Activated CD8-positive, alpha-beta memory T cell treated with anti-CD3 and anti-CD28 coated beads for 48 hours (primary cell): ENCODE results near the gene SLC25A38.

Experiments used
- DNase-seq, 3 experiments: peaks; one replicate each; pipeline ENCODE4 v3.0.0-alpha.2; 2020; ENCODE audit warnings: low read depth in 2 of 3, low spot score in 2 of 3

The SLC25A38 gene

DNA sequence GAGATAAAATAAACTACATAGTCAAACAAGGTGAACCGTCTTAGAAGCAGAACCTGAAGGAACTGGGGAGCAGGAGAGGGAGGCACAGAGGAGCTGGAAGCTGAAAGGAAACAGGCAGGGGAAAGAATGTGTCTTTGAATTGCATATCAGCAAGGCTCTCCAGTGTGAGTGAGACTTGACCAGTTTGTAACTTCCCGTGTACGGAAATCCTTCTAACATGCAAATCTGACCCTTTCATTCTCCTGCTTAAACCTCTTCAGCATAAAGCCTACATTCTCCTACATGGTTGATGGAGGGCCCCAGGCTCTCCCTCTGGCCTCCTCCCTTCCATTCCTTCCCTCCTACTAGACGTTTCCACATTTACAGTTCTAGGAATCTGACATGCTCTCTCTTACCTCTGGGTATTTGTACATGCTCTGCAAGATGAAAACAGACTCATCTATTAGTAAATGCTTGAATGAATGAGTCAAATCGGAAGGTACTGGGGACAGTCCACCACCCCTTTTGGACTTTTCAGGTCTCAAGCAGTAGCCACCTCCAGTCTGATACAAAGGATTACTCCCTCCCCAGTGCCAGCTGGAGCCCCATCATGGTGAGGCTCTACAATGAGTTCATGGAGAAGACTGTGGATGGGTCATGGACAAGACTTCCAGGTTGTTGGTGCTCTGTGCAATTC, 6.1 kb upstream of the SLC25A38 start:
- no peak for DNase-seq

DNA sequence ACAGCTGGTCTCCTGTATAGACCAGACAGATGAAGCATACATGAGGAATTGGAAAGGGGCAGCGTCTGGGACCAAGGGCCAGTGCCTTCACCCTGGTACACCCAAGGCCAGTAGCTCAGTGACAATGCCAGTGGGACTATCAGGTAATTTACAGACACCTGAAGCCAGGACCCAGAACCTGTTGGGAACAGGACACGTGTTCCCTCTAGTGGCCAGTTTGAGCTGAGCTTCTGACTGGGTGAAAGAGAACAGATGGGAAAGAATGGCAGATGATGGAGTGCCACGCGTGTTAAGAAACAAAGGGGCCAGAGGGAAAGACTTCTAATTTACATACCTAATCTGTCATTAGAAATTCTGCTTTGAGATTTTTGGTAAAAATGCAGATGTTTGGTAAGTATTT, 5.1 kb upstream of the SLC25A38 start:
- no peak for DNase-seq

DNA sequence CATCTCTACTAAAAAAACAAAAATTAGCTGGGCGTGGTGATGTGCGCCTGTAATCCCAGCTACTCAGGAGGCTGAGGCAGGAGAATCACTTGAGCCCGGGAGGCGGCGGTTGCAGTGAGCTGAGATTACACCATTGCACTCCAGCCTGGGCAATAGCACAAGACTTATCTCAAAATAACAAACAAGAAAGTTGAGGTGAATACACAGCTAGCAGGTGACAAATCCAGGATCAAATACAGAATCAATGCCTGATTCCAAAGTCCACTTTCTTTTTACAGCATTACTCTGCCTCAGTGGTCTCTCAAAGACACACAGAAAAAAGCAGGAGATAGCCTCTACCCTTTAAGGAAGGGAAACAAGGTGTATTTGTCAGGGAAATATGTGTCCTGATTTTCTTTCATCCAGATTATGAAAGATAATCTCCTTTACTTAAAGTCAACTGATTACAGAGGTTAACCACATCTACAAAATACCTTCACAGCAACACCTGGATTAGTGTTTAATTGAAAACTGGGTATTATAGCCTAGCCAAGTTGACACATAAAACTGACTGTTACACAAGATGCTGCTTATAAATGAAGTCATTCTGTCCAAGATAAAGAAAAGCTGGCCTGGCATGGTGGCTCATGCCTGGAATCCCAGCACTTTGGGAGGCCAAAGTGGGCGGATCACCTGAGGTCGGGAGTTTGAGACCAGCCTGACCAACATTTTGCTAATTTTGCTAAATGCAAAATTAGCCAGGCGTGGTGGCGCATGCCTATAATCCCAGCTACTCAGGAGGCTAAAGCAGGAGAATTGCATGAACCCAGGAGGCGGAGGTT, 4.0 kb upstream of the SLC25A38 start:
- no peak for DNase-seq

DNA sequence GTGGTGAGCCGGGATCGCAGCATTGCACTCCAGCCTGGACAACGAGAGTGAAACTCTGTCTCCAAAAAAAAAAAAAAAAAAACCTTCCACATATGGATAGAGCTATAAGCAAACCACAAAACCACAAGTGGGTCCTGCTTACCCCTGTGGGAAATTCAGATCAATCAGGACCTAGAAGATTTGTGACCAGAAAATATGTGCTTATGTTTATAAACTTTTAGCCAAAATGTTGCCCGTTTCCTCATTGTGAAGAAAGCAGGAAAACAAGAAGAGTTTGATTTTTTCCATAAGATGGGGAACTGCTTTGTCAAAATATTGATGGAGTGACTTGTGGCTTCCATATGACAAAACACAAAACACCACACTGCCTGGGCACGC, 3.4 kb upstream of the SLC25A38 start:
- no peak for DNase-seq

DNA sequence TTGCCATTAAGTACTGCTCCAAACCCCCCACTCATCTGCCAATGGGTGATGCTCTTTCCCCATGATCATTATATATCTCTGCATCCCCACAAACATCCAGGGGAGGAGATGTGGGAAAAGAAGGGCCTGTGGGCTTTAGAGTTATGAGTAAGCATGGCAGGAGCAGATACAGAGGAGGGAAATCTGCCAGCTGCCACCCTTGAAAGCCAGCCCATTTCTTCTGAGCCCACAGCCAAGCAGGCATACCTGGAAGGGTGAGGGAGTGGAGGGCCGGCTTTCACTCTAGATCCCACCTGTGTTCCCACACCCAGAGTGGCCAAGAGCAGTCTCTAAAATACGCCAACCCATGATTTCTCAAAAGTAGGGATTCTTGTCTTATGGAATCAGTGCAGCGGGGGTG, 1.7 kb upstream of the SLC25A38 start:
- no peak for DNase-seq

DNA sequence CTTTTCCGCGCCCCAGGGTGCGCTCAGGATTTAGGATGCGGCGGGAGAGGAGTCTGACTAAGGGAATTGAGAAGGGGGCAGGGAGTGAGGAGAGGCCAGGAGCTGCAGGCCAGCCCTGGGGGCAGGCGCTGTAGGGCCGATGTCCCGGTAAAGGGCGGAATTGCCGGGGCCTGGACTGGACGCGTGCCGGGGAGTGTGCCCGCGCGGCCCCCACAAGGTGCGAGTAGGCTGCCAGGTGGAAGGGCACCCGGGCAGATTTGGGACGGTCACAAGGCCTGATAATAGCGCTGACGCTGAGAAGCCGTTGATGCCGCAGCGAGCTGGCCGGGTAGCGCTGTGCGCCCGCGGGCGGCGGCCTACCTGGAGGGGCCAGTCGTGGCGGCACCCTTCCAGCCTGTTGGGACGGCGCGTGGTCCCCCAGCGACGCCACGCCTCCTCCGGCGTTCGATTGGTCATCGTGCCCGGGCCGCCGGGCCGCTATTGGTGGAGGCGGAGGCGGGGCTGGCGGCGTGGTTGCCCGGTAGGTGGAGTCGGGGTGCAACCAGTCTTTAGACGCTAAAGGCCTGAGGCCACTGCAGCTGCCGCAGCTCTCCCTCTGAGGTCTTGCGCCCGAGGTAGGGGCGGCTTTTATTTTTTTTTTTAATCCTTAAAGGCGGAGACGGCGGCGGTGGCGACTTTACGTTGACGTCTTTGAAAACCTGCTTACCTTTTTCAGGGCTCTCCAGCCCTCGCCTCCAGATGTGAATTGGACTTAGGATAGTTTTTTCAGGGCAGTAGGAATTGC, 903 bp downstream of the SLC25A38 start:
- peak; percentile 81 to 94 (median 87) for DNase-seq

DNA sequence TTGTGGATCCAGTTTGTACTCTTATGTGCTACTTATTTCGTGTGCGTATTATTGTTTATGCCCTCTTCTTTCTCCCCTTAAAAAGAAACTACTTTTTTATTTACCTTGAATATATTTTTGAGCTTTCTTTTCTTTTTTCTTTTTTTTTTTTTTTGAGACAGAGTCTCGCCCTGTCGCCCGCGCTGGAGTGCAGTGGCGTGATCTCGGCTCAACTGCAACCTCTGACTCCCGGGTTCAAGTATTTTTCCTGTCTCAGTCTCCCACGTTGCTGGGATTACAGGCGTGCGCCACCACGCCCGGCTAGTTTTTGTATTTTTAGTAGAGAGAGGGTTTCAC, 1.5 kb downstream of the SLC25A38 start:
- DNase-seq: no peak

DNA sequence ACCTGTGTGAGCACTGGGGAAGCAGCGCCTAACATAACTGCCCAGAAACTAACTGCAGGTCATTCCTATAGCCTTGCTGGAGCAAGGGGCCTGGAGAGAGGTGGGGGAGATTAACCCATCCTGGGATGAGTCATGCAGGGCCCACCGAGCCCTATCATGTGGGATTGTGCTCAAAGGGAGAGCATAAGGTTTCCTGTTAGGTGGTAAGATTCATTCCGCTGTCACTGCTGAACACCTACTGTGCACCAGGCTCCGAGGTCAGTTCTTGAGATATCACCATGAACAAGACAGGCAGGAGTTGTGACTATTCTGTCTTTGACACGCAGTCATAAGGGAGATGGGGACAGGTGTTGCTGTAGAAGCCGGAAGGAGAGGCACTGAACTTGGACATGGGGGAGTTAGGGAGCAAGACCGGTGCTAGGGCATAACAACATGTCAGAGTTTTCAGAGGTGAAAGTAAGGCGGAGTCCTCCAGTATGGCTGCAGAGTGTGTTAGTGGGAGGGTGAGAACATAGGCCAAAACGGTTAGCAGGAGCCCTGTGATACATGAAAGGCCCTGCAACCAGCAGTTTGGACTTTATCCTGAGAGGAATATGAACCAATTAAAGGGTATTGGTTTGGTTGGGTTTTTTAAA, 2.4 kb downstream of the SLC25A38 start:
- DNase-seq: no peak

DNA sequence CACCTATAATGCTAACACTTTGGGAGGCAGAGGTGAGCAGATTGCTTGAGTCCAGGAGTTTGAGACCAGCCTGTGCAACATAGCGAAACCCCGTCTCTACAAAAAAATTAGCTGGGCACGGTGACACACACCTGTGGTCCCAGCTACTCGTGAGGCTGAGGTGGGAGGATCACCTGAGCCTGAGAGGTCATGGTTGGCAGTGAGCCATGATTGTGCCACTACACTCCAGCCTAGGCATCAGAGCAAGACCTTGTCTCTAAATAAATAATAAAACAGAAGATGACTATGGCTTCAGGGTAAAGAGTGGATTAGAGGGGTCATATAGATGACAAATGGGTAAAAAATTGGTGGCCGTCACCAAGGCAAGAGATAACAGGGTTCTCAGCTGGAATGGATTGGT, 3.1 kb downstream of the SLC25A38 start:
- DNase-seq: no peak

DNA sequence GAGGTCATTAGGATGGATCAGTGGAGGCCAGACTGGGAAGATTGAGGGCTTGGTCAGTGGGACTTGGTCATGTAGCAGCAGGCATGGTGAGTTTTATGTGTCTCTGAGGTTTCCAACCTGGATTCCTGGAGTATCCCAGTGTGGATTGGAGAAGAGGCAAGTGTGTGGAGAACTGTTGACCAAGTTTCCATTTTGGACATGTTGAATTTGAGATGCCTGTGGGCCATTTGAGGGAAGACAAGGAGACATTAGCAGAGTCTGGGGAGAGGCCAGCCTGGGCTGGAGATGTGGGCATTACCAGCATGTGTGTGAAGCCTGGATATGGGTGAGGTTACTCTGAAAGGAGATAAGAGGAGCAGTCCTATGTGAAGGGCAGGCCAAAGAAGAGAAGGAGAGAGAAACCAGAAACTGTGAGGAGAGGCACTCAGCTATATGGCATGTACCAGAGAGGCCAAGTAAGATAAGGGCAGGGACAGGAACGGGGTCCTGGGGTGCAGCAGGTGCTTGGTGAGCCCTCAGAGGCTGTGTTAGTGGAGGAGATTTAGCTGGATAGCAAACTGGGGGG, 4.3 kb downstream of the SLC25A38 start:
- no peak for DNase-seq

DNA sequence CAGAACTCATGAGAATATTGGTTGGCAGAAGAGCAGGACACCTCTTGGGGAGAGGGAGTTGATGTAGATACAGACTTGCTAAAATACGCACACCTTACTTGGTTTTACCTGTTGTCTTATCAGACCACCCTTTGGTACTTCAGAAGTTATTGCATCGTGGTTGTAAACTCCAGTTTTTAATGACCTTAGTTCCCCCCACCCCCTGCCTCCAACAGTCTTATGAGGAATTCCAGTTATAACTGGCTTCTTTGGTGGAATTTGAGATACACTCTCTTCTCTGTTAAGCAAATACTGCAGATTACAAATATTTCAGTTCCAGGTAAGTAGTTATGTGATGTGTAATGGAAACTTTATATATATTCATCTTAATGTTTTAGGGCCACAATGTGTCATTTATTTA, 5.0 kb downstream of the SLC25A38 start:
- DNase-seq: no peak

DNA sequence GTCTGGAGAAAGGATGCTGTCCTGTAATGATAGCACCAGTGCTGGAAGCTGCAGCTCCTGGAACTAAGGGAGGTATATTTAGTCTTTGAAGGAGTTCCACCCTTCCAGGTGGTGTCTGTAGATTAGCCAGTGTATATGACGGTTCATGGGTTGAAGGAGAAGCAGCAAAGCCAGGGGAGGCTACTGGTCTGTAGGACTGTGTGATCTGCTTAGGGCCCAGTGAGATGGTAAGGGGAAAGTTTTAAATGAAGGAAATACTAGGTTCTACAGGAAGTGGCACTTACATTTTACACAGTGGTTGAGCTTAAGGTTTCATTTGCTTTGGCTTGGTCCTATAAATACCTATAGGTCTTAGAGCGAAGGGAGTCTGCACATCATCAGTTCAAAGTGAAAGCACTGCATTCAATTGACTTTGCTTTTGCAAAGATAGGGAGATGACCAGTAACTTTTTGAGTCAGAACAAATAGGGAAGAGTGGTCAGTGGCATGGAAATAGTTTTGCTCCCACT, 5.6 kb downstream of the SLC25A38 start:
- no peak for DNase-seq

DNA sequence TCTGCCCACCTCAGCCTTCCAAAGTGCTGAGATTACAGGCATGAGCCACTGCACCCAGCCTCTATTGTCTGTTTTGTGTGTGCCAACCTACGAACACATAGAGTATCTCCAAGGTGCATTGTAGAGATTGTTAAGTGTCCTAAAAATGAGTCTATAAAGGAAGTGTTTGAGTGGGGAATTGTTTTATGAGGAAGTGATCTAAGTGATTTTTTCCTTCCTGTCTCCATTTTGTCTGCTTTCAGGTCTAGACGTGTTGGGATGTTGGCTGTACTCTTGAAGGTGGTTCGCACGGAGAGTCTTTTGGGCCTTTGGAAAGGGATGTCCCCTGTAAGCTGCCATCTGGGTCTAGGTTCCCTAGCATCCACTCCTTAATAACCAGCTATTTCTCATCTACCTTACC, 7.0 kb downstream of the SLC25A38 start:
- DNase-seq: no peak

DNA sequence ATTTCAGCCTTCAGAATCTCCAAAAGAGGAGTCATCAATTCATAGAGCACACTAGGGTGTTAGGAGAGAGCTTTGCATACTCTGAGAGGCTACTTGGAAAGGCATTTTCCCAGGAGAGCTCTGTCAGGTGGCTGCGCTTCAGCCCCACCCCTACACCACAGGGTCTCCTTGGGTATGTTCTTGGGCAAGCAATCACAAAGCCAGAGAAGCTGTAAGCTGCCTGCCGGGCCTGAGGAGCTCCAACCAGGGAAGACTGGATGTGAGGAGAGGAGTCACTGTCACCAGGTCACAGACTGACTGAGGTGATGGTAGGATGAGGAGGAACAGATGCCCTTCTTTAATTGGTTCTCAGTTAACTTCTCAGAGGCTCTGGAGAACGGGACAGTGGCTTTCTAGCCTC, 13.5 kb downstream of the SLC25A38 start:
- no peak for DNase-seq

DNA sequence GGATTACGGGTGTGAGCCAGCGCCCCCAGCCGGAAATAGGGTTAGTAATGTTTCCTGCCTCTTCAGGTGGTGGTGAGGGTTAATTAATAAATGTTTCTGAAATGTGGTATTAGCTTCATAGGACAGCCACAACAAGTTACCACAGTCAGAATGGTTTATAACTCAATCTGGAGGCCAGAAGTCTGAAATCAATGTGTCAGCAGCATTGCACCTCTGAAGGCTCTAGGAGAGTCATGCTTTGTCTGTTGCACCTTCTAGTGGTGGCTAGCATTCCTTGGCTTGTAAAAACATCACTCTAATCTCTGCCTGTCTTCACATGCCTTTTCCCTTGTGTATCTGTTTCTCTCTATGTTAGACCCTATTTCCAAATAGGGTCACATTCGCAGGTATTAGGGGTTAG, 15.5 kb downstream of the SLC25A38 start:
- DNase-seq: no peak

DNA sequence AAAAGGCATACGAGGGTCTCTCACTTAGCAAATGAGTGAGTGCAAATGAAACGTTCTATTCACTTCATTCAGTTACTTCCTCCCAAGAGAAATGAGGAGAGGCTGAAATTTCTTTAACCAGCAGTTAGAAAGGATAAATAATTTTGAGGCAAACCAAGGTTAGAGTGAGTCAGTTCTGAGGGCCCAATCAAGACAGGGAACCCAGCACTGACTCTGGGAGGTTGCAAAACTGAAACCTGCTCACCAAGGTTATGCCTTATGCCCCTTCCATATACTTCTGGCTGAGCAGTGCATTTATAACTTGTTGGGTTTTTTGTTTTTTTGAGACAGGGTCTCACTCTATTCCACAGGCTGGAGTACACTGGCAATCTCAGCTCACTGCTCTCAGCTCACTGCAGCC, 18.8 kb downstream of the SLC25A38 start:
- DNase-seq: no peak

DNA sequence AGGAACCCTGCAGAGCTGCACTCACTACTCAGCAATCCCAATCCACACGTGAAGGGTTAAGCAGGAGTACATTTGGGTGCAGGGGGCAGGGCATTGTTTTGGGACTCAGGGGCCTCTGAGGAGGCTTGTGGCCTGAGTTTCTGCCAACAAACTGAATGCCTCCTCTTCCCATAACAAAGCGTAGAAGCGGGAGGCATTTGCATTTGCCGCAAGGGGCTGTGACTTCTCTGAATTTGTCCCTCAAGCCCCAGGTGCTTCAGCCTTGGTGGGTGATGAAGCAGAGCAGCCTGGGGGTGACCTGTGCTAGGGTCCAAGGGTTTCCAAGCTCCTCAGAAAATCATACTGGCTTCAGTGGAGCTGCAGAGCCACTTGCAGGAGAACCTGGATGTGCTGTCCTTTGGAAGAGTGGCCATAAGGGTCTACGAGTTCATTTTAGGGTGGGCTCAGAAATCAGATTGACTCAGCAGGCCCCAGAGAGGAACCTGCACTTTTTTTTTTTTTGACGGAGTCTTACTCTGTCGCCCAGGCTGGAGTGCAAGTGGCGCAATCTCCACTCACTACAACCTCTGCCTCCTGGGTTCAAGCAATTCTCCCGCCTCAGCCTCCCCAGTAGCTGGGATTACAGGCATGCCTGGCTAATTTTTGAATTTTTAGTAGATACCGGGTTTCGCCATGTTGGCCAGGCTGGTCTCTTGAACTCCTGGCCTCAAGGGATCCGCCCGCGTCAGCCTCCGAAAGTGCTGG, 21.9 kb downstream of the SLC25A38 start:
- DNase-seq: no peak

DNA sequence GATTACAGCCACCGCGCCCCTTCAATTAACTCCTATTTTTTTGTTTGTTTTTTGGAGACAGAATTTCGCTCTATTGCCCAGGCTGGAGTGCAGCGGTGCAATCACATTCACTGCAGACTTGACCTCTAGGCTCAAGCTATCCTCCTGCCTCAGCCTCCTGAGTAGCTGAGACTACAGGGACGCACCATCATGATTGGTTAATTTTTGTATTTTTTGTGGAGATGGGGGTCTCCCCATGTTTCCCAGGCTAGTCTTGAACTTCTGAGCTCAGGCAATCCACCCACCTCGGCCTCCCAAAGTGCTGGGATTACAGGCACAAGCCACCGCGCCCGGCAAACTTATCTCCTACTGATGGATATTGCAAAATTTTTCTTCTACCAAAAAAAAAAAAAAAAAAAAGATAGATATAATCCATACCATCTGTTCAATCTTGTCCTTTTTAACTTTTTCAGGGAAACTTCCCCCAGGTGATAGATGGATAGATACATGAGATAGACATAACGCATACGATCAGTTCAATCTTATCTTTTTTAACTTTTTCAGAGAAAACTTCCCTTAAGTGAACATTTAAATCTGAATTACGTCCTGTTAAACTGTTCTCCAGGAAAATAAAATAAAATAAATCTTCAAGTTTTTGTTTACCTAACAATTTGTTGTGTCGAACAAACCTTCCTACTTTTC, 22.7 kb downstream of the SLC25A38 start:
- DNase-seq: no peak

DNA sequence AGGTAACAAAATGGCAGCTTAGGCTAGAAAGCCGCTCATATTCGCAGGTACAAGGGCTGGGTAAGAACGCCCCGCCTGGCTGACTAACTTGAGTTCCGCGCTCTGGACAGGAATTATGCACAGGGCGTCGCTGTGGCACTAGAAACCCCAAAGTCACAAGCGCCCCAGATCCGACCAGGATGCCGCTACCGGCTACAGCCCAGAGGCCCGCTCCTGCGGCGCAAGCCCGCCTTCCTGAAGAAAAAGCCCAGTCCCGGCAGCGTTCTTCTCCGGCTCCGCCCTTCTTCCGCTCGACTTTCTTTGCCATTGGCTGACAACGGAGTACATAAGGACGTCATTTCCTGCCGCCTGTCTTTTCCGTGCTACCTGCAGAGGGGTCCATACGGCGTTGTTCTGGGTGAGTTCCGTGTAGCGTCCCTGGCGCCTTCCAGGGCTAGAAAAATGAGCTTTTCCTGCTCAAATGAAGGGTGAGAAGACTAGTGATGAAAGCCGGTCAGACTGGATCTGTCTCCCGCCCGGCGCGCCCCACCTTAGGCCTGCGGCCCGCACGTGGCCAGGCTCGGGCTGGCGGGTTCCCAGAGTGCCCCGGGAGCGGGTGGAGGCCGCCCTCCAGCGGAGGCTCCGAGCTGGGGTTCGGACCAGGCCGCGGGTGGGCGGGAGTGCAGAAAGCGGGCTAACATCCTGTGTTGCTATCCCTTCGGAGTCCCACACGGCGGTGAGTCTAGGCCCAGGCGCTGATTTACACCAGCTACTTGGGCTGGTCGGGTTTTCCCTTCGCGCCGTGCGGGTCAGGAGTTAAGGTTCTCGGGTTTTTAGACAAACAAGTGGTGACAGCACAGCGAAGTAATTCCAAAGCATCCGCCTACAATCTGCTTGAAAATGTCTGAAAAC, 23.4 kb downstream of the SLC25A38 start, which contains the start of gene RPSA:
RPSA (plus strand) TSS at position 353 of the 891 bp plus-strand sequence. CDS start 934 bp downstream, outside the sequence.
- peak; percentile 76 to 93 (median 82) for DNase-seq
